WTC11 (cell line): ENCODE results near the gene MLN. TPM values are rescaled to one million over a fixed set of nuclear protein-coding genes. Genes with fewer than 3 reads are reported as not detected.

Experiments
- ATAC-seq: fragments of 200-7000 bp; cut with Tn5 transposase; 2 replicates; pipeline ENCODE4 v1.10.0; 2021; ENCODE audit warnings: mild to moderate bottlenecking, moderate library complexity
- CTCF ChIA-PET: fragments of 300-600 bp; sonication (Branson Sonifier 250); formaldehyde crosslinking; loops from one replicate; lab custom pipeline; 2021; ENCODE audit warnings: antibody characterized with exemption; lab: Charles Lee
- POLR2A ChIA-PET: fragments of 350-600 bp; sonication (Branson Sonifier 250); formaldehyde crosslinking; loops from one replicate; lab custom pipeline; 2021; ENCODE audit warnings: antibody characterized with exemption; lab: Charles Lee
- DNase-seq: peaks from one replicate; pipeline ENCODE4 v3.0.0; 2021; ENCODE audit warnings: low spot score
- H3K27ac Mint-ChIP-seq: 2 replicates; pipeline ENCODE4 v1.8.0; 2021; ENCODE audit warnings: mixed read lengths
- H3K27me3 Mint-ChIP-seq: 2 replicates; pipeline ENCODE4 v1.8.0; 2021; ENCODE audit warnings: low read depth, mild to moderate bottlenecking, moderate library complexity, mixed read lengths
- H3K36me3 Mint-ChIP-seq: 2 replicates; pipeline ENCODE4 v1.8.0; 2021; ENCODE audit warnings: mixed read lengths
- H3K4me1 Mint-ChIP-seq: 2 replicates; pipeline ENCODE4 v1.8.0; 2022; ENCODE audit warnings: mixed read lengths
- H3K4me3 Mint-ChIP-seq: 2 replicates; pipeline ENCODE4 v1.8.0; 2021; ENCODE audit warnings: mild to moderate bottlenecking, moderate library complexity, mixed read lengths
- H3K9me3 Mint-ChIP-seq: 2 replicates; pipeline ENCODE4 v1.8.0; 2021; ENCODE audit warnings: mixed read lengths
- ATF1 ChIP-seq: sonication (generic); formaldehyde crosslinking; IDR thresholded peaks from 2 replicates; pipeline ENCODE4 v1.8.1; 2023; ENCODE audit warnings: mild to moderate bottlenecking, moderate library complexity, missing genetic modification reagents
- CREB1 ChIP-seq: sonication (generic); formaldehyde crosslinking; IDR thresholded peaks from 2 replicates; pipeline ENCODE4 v1.8.0; 2023; ENCODE audit warnings: mild to moderate bottlenecking, missing genetic modification reagents
- FOXJ3 ChIP-seq: sonication (generic); formaldehyde crosslinking; IDR thresholded peaks from 2 replicates; pipeline ENCODE4 v1.9.0; 2021; ENCODE audit warnings: missing genetic modification reagents, mild to moderate bottlenecking, borderline replicate concordance
- FOXK1 ChIP-seq: sonication (generic); formaldehyde crosslinking; IDR thresholded peaks from 2 replicates; pipeline ENCODE4 v1.8.0; 2022; ENCODE audit warnings: mild to moderate bottlenecking, moderate library complexity, missing genetic modification reagents
- FOXP1 ChIP-seq: sonication (generic); formaldehyde crosslinking; IDR thresholded peaks from 2 replicates; pipeline ENCODE4 v1.8.0; 2022; ENCODE audit warnings: missing genetic modification reagents, mild to moderate bottlenecking, moderate library complexity, borderline replicate concordance
- MXD4 ChIP-seq: fragments of 250-450 bp; sonication (Bioruptor Pico); IDR thresholded peaks from 2 replicates; pipeline ENCODE4 v1.8.0; 2021; ENCODE audit warnings: mild to moderate bottlenecking, moderate library complexity, borderline replicate concordance
- NFE2L1 ChIP-seq: sonication (generic); formaldehyde crosslinking; IDR thresholded peaks from 2 replicates; pipeline ENCODE4 v1.8.1; 2023; ENCODE audit warnings: missing genetic modification reagents
- ZNF232 ChIP-seq: sonication (generic); formaldehyde crosslinking; IDR thresholded peaks from 2 replicates; pipeline ENCODE4 v1.8.0; 2022; ENCODE audit warnings: mild to moderate bottlenecking, missing genetic modification reagents
- ZNF263 ChIP-seq: sonication (generic); formaldehyde crosslinking; IDR thresholded peaks from 2 replicates; pipeline ENCODE4 v1.8.1; 2022; ENCODE audit warnings: low read depth, mild to moderate bottlenecking, moderate library complexity, missing genetic modification reagents
- total RNA-seq: library from RNA; stranded (reverse); gene quantifications from 3 replicates; pipeline ENCODE4 v1.2.3, GENCODE V29; 2021
- TF ChIP-seq, protein P1 (sequence below): fragments of 250-450 bp; sonication (Bioruptor Pico); IDR thresholded peaks from 2 replicates; pipeline ENCODE4 v1.9.0; 2021; ENCODE audit warnings: moderate library complexity, mild to moderate bottlenecking, inconsistent platforms, borderline replicate concordance
- TF ChIP-seq, protein P2 (sequence below): sonication (generic); formaldehyde crosslinking; IDR thresholded peaks from 2 replicates; pipeline ENCODE4 v1.8.1; 2023; ENCODE audit warnings: mild to moderate bottlenecking, missing genetic modification reagents, moderate library complexity
- TF ChIP-seq, protein P3 (sequence below): sonication (generic); formaldehyde crosslinking; IDR thresholded peaks from 2 replicates; pipeline ENCODE4 v1.8.1; 2022; ENCODE audit warnings: missing genetic modification reagents, borderline replicate concordance
- TF ChIP-seq, protein P4 (sequence below): sonication (generic); formaldehyde crosslinking; IDR thresholded peaks from 2 replicates; pipeline ENCODE4 v1.8.0; 2023; ENCODE audit warnings: missing genetic modification reagents
- TF ChIP-seq, protein P5 (sequence below): fragments of 200-600 bp; IDR thresholded peaks from 2 replicates; pipeline ENCODE4 v1.8.0; 2022; ENCODE audit warnings: antibody characterized with exemption
- TF ChIP-seq, protein P6 (sequence below): sonication (generic); formaldehyde crosslinking; IDR thresholded peaks from 2 replicates; pipeline ENCODE4 v1.8.0; 2022; ENCODE audit warnings: mild to moderate bottlenecking, missing genetic modification reagents
- TF ChIP-seq, protein P7 (sequence below): sonication (generic); formaldehyde crosslinking; conservative IDR thresholded peaks from 2 replicates; pipeline ENCODE4 v1.8.1; 2023; ENCODE audit warnings: mild to moderate bottlenecking, low read depth, missing genetic modification reagents, moderate library complexity
- TF ChIP-seq, protein P8 (sequence below): sonication (generic); formaldehyde crosslinking; IDR thresholded peaks from 2 replicates; pipeline ENCODE4 v1.8.0; 2023; ENCODE audit warnings: missing genetic modification reagents, mild to moderate bottlenecking, borderline replicate concordance

Gene MLN
- total RNA-seq, 1 experiment from 2014 or later = not detected

DNA sequence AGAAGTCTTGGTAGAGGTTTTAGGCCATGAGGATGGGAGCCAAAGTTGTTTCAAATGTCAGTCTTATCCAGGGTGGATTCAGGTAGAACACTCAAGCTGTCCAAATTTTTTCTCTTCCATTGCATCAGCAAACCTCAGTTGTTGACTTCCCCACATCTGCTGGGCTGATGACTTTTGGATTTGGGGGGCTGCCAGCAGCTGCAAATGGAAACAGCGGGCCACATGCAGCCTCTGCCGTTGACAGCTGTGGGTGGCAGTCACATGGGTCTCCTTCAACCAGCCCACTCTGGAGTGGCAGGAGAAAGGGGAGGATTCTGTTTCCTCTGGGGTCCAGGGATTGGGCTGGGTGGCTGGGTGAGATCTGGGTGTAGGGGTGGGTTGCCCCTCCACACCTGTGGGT lies 5.8 kb upstream of the MLN start:
- Mint-ChIP-seq H3K9me3 (no peaks in the 10 kb centered on the region), H3K4me3 (no peak overlapping the region), H3K27me3 (peaks cover 14% of the 10 kb centered on the region), H3K36me3 (no peaks in the 10 kb centered on the region), H3K4me1 (peaks cover 61% of the 10 kb centered on the region), H3K27ac (peak overlapping the region; percentile 54; the same call in 1 of the 2 replicates)
- ChIA-PET POLR2A (no interaction called here), CTCF (interaction anchor here (1.1 to 1.8 kb wide), 3 partner anchors 9 to 149 kb away, joined by 3 to 4 read pairs (median 3); no protein-coding TSS in a partner anchor)
- ATAC-seq (no peak), DNase-seq (no peak)
- TF ChIP-seq, protein P1, sequence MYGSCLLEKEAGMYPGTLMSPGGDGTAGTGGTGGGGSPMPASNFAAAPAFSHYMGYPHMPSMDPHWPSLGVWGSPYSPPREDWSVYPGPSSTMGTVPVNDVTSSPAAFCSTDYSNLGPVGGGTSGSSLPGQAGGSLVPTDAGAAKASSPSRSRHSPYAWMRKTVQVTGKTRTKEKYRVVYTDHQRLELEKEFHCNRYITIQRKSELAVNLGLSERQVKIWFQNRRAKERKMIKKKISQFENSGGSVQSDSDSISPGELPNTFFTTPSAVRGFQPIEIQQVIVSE (CRISPR knock-in tag) = no peak
- TF ChIP-seq, protein P2, sequence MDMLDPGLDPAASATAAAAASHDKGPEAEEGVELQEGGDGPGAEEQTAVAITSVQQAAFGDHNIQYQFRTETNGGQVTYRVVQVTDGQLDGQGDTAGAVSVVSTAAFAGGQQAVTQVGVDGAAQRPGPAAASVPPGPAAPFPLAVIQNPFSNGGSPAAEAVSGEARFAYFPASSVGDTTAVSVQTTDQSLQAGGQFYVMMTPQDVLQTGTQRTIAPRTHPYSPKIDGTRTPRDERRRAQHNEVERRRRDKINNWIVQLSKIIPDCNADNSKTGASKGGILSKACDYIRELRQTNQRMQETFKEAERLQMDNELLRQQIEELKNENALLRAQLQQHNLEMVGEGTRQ = peak; percentile 31; the same call in 1 of the 2 replicates
- TF ChIP-seq, protein P3, sequence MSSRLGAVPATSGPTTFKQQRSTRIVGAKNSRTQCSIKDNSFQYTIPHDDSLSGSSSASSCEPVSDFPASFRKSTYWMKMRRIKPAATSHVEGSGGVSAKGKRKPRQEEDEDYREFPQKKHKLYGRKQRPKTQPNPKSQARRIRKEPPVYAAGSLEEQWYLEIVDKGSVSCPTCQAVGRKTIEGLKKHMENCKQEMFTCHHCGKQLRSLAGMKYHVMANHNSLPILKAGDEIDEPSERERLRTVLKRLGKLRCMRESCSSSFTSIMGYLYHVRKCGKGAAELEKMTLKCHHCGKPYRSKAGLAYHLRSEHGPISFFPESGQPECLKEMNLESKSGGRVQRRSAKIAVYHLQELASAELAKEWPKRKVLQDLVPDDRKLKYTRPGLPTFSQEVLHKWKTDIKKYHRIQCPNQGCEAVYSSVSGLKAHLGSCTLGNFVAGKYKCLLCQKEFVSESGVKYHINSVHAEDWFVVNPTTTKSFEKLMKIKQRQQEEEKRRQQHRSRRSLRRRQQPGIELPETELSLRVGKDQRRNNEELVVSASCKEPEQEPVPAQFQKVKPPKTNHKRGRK (CRISPR knock-in tag) = no peak
- TF ChIP-seq MXD4 (CRISPR knock-in tag) (no peak), NFE2L1 (CRISPR knock-in tag) (no peak), FOXJ3 (CRISPR knock-in tag) (no peak)
- TF ChIP-seq, protein P4, sequence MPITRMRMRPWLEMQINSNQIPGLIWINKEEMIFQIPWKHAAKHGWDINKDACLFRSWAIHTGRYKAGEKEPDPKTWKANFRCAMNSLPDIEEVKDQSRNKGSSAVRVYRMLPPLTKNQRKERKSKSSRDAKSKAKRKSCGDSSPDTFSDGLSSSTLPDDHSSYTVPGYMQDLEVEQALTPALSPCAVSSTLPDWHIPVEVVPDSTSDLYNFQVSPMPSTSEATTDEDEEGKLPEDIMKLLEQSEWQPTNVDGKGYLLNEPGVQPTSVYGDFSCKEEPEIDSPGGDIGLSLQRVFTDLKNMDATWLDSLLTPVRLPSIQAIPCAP (CRISPR knock-in tag) = no peak
- TF ChIP-seq, protein P5, sequence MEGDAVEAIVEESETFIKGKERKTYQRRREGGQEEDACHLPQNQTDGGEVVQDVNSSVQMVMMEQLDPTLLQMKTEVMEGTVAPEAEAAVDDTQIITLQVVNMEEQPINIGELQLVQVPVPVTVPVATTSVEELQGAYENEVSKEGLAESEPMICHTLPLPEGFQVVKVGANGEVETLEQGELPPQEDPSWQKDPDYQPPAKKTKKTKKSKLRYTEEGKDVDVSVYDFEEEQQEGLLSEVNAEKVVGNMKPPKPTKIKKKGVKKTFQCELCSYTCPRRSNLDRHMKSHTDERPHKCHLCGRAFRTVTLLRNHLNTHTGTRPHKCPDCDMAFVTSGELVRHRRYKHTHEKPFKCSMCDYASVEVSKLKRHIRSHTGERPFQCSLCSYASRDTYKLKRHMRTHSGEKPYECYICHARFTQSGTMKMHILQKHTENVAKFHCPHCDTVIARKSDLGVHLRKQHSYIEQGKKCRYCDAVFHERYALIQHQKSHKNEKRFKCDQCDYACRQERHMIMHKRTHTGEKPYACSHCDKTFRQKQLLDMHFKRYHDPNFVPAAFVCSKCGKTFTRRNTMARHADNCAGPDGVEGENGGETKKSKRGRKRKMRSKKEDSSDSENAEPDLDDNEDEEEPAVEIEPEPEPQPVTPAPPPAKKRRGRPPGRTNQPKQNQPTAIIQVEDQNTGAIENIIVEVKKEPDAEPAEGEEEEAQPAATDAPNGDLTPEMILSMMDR = no peak
- TF ChIP-seq, protein P6, sequence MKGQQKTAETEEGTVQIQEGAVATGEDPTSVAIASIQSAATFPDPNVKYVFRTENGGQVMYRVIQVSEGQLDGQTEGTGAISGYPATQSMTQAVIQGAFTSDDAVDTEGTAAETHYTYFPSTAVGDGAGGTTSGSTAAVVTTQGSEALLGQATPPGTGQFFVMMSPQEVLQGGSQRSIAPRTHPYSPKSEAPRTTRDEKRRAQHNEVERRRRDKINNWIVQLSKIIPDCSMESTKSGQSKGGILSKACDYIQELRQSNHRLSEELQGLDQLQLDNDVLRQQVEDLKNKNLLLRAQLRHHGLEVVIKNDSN (CRISPR knock-in tag) = 0 out of 2 replicates have a peak, but pooled peaks have one; percentile 44

DNA sequence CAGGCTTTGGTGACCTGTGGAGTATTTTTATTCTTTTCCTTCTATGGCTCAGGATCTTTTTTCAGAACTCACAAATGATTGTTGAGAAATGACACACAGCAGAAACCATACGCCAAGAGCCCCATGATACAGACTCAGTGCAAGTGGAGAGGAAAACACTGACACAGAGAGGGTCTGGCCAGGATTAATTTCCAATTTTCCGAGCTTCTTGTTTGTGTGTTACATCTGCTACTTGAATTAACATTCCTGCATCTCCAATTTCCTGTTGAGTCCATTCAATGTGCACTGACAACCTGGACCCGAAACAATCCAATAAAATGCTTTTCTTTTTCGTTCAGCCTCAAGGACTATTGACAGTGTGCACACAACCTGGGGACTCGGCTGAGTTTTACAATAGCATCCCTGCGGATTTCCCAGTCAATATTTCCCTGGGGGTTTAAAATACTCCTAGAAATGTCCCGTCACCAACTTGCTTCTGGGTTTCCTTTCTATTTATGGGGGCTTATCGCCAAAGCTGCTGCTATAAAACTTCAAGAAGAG lies 4.9 kb upstream of the MLN start:
- POLR2A ChIA-PET = no interaction called here
- Mint-ChIP-seq H3K36me3 (no peaks in the 10 kb centered on the region), H3K4me1 (peaks cover 62% of the 10 kb centered on the region), H3K4me3 (no peak overlapping the region), H3K27me3 (peaks cover 14% of the 10 kb centered on the region), H3K27ac (no peak overlapping the region), H3K9me3 (no peaks in the 10 kb centered on the region)
- TF ChIP-seq CREB1 = no peak
- DNase-seq (no peak), ATAC-seq (no peak)
- CTCF ChIA-PET = interaction anchor here (0.7 to 1.8 kb wide), 4 partner anchors 10 to 150 kb away, joined by 3 to 4 read pairs (median 3); no protein-coding TSS in a partner anchor

DNA sequence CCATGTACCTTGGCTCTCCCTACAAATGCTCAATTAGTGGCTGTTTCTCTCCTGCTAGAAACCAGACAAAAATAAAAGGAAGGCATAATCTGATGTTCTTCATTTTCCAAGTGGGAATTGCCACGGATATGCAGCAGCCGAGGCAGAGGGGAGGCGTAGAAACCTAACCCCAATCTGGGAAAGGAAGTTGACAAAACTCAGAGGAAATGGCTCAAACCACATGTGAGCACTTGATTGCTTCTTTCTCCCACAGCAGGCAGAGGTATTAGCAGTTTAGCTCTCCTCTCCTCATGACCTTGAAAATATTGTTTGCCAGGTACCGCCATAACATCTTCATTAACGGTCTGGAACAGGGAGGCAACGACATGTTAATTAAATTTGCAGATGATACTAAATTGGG lies 3.8 kb upstream of the MLN start:
- peaks cover 58% of the 10 kb centered on the region for H3K4me1 Mint-ChIP-seq
- H3K27me3 Mint-ChIP-seq = peaks cover 16% of the 10 kb centered on the region
- no peak overlapping the region for H3K4me3 Mint-ChIP-seq
- ChIA-PET CTCF (interaction anchor here (0.7 to 2.1 kb wide), 2 partner anchors 36 to 248 kb away, joined by 3 to 7 read pairs; no protein-coding TSS in a partner anchor), POLR2A (no interaction called here)
- no peaks in the 10 kb centered on the region for H3K36me3 Mint-ChIP-seq
- H3K9me3 Mint-ChIP-seq = no peaks in the 10 kb centered on the region
- ATAC-seq (no peak), DNase-seq (no peak)
- no peak overlapping the region for H3K27ac Mint-ChIP-seq
- TF ChIP-seq FOXK1 (no peak), FOXP1 (no peak), ZNF263 (CRISPR knock-in tag) (no peak), ZNF232 (no peak), ATF1 (no peak)
- TF ChIP-seq, protein P7, sequence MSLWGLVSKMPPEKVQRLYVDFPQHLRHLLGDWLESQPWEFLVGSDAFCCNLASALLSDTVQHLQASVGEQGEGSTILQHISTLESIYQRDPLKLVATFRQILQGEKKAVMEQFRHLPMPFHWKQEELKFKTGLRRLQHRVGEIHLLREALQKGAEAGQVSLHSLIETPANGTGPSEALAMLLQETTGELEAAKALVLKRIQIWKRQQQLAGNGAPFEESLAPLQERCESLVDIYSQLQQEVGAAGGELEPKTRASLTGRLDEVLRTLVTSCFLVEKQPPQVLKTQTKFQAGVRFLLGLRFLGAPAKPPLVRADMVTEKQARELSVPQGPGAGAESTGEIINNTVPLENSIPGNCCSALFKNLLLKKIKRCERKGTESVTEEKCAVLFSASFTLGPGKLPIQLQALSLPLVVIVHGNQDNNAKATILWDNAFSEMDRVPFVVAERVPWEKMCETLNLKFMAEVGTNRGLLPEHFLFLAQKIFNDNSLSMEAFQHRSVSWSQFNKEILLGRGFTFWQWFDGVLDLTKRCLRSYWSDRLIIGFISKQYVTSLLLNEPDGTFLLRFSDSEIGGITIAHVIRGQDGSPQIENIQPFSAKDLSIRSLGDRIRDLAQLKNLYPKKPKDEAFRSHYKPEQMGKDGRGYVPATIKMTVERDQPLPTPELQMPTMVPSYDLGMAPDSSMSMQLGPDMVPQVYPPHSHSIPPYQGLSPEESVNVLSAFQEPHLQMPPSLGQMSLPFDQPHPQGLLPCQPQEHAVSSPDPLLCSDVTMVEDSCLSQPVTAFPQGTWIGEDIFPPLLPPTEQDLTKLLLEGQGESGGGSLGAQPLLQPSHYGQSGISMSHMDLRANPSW (CRISPR knock-in tag) = no peak
- TF ChIP-seq, protein P8, sequence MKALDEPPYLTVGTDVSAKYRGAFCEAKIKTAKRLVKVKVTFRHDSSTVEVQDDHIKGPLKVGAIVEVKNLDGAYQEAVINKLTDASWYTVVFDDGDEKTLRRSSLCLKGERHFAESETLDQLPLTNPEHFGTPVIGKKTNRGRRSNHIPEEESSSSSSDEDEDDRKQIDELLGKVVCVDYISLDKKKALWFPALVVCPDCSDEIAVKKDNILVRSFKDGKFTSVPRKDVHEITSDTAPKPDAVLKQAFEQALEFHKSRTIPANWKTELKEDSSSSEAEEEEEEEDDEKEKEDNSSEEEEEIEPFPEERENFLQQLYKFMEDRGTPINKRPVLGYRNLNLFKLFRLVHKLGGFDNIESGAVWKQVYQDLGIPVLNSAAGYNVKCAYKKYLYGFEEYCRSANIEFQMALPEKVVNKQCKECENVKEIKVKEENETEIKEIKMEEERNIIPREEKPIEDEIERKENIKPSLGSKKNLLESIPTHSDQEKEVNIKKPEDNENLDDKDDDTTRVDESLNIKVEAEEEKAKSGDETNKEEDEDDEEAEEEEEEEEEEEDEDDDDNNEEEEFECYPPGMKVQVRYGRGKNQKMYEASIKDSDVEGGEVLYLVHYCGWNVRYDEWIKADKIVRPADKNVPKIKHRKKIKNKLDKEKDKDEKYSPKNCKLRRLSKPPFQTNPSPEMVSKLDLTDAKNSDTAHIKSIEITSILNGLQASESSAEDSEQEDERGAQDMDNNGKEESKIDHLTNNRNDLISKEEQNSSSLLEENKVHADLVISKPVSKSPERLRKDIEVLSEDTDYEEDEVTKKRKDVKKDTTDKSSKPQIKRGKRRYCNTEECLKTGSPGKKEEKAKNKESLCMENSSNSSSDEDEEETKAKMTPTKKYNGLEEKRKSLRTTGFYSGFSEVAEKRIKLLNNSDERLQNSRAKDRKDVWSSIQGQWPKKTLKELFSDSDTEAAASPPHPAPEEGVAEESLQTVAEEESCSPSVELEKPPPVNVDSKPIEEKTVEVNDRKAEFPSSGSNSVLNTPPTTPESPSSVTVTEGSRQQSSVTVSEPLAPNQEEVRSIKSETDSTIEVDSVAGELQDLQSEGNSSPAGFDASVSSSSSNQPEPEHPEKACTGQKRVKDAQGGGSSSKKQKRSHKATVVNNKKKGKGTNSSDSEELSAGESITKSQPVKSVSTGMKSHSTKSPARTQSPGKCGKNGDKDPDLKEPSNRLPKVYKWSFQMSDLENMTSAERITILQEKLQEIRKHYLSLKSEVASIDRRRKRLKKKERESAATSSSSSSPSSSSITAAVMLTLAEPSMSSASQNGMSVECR (CRISPR knock-in tag) = no peak
